SKM-1 (cell line): ENCODE results near the gene LRBA.
A peak's percentile ranks its signal among the peaks of the same experiment; 100 is the strongest.

Experiments
- DNase-seq: peaks from one replicate; lab custom pipeline; 2025; ENCODE audit not compliant: unreplicated experiment; lab: John Stamatoyannopoulos, UW

Gene LRBA

GRCh38 chr4:150343796-150344195 lies 671.3 kb downstream of the LRBA start:
- DNase-seq = no peak

GRCh38 chr4:150342945-150343344 lies 672.1 kb downstream of the LRBA start:
- DNase-seq = no peak

GRCh38 chr4:150337734-150338133 lies 677.4 kb downstream of the LRBA start:
- no peak for DNase-seq

GRCh38 chr4:150336676-150337412 lies 678.2 kb downstream of the LRBA start:
- DNase-seq = no peak

- no peak for DNase-seq
These were observed 682.1 kb downstream of the LRBA start for GRCh38 chr4:150332961-150333360.

GRCh38 chr4:150332086-150332485 lies 683.0 kb downstream of the LRBA start:
- DNase-seq = no peak

GRCh38 chr4:150329373-150329772 lies 685.7 kb downstream of the LRBA start:
- no peak for DNase-seq

GRCh38 chr4:150328496-150328895 lies 686.6 kb downstream of the LRBA start:
- DNase-seq = no peak

GRCh38 chr4:150327262-150327780 lies 687.8 kb downstream of the LRBA start:
- DNase-seq = no peak

- DNase-seq = no peak
These were observed 689.2 kb downstream of the LRBA start for GRCh38 chr4:150325872-150326271.

GRCh38 chr4:150323406-150324325 lies 691.4 kb downstream of the LRBA start:
- no peak for DNase-seq

GRCh38 chr4:150322646-150323045 lies 692.4 kb downstream of the LRBA start:
- no peak for DNase-seq

GRCh38 chr4:150321113-150321512 lies 694.0 kb downstream of the LRBA start:
- DNase-seq = no peak

GRCh38 chr4:150318971-150319370 lies 696.1 kb downstream of the LRBA start:
- no peak for DNase-seq

GRCh38 chr4:150318527-150318926 lies 696.6 kb downstream of the LRBA start:
- no peak for DNase-seq

- peak; percentile 55 for DNase-seq
These were observed 698.5 kb downstream of the LRBA start for GRCh38 chr4:150316332-150317205.

GRCh38 chr4:150315691-150316090 lies 699.4 kb downstream of the LRBA start:
- DNase-seq = no peak

- no peak for DNase-seq
These were observed 699.9 kb downstream of the LRBA start for GRCh38 chr4:150315175-150315574.

- DNase-seq = no peak
These were observed 701.1 kb downstream of the LRBA start for GRCh38 chr4:150314031-150314430.

GRCh38 chr4:150310159-150310895 lies 704.8 kb downstream of the LRBA start:
- no peak for DNase-seq
